Measurements from ENCODE around the gene GHRHR.

The GHRHR gene

DNA sequence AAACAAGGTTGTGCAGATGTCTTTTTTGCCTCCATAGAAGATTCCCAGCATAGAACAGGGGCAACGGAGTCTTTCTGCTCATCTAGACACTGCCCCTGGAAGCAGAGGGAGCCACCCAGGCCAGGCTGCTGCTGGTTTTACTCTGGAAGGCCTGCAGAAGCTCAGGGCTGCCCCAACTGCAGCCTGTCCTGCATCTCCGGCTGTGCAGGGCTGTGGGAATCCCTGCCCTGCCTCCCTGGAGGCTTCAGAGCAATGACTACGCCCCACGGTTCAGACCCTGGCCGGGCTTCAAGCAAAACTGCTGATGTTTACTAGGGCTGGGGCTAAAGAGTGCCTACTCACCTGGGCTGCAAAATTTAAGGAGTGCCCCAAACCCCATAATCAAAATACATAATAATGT lies 43.9 kb downstream of the GHRHR start:
- no peak for DNase-seq

- no peak for DNase-seq
These were observed 51.1 kb downstream of the GHRHR start for GRCh38 chr7:31014826-31015225.

- no peak for DNase-seq
These were observed 53.4 kb downstream of the GHRHR start for GRCh38 chr7:31017032-31017675.

DNA sequence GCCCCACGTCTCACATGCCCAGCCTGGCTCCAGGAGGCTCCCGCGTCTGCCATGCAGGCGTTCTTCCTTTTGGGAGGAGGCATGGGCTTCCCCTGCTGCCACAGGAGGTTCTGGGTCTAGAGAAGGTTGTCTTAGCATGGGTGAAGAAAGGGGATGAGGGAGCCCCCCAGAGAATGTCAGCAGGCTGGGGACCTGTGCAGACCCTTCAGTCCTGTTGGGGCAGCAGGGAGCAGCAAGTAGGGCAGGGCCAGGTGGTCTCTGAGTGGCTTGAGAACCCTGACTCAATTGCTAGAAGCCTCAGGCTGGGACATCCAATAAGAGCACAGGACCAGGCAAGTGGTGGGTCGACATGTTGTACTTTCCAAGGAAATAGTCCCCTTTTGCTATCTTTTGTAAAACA lies 54.0 kb downstream of the GHRHR start:
- no peak for DNase-seq

DNA sequence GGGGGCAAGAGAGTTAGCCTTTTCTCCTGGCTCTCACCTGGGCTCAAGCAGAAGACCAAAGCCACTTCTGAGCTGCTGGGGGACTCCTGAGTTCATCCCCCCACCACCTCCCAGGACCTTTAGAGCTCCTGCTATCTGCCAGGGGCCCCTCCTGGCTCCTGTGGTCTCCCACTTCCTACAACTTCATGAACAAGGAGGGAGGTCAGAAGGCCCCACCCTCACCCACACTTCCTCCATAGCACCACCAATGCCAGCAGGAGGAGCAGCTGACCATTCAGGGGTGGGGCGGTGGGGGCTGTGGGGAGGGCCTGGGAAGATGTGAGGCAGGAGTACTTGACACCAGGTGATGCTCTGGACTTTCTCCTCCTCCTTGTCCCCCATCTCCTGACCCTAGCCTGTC lies 55.8 kb downstream of the GHRHR start:
- no peak for DNase-seq

GRCh38 chr7:31020161-31020560 lies 56.4 kb downstream of the GHRHR start:
- DNase-seq = no peak

DNA sequence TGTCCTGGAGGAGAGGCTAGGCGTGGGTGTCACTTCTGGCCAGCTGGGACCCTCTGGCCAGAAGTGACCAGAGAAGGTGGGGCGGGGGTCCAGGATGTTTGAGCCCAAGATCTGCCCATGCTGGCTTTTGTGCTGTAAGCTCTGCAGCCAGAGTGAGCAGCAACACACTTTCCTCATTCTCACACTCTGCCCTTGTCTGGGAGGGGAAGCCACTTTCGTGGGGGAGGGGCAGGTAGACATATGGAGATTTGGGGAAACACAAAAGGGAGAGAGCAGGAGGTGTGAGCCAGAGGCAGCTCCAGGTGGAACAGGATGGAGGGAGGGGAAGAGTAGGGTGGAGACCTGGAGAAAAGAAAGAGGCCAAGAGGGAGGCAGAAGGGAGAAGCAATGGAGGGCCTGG lies 56.9 kb downstream of the GHRHR start:
- DNase-seq = no peak

GRCh38 chr7:31022117-31022516 lies 58.4 kb downstream of the GHRHR start:
- no peak for DNase-seq

GRCh38 chr7:31022726-31023125 lies 59.0 kb downstream of the GHRHR start:
- no peak for DNase-seq

GRCh38 chr7:31023877-31024276 lies 60.1 kb downstream of the GHRHR start:
- DNase-seq = no peak

DNA sequence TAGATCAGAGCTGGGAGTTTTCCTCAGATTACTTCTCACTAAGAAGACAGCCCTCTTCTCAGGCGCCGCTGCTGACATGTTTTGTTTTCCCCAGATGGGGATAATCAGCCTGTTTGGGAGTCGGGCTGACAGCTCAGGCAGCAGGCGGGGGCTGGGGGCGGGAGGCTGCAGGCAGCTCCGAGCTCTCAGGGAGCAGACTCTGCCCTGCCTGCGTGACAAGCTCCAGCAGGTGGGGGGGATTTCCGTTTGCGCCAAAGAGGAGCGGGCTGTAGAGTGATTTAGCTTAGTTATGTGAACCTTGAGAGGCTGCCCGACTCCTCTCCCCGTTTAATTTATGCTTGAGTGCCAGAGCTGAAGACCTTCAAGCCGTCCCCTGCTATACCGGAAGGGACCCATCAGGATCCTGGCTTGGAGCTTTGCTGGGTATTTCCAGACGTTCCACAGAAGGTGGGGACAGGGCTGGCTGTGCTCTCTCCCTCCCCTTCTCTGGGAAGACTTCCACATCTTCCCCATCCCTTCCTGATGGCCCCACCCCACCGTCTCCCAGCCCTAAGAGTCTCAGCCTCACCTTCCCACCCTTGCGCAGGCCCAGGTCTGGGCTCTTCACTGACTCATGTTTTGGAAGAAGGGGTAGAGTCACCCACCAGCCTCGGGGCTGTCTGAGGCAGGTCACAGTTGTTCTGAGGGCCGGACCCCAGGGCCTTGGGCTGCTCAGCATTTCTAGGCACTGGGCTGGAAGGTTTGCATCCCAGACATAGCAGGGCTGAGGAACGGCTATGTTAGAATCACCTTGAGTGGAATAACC lies 63.6 kb downstream of the GHRHR start:
- peak in 1 of 14 donors; percentile 37 for DNase-seq

- no peak for DNase-seq
These were observed 64.3 kb downstream of the GHRHR start for GRCh38 chr7:31028006-31028405.

DNA sequence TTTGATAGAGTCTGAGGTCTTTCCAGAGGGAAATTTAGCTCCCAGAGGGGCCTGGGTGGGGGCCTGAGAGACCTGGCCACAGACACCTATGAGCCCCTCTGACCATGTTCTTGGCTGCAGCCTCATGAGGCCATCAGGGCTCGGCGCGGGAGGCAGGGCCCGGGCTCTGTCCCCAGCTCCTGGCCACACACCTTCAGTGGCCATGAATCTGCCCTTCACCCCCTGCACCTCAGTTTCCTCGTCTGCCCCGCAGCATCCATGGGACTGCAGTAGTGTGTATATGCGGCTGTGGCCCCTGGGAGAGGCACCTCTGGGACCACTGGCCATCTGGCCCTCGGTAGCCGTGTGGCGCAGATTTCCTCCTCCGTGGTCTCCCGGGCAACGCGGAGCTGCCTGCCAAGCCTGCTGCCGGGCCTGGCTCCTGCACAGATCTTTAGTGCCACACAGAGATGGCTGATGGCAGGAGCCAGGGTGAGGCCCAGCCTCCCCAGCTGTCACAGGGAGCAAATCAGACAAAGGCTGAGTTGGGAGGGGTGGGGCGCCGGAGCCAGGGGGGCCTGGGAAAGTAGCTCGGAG lies 64.8 kb downstream of the GHRHR start:
- peak in 9 of 14 donors; percentile 21 to 95 (median 49) for DNase-seq

All from C1 segment of cervical spinal cord (tissue), 14 donors.